ENCODE results near the gene CD320. TPM values are rescaled to one million over a fixed set of nuclear protein-coding genes. Genes with fewer than 3 reads are reported as not detected.

CD320 gene
- total RNA-seq, 4 donors from 2014 or later, result 9.0 to 23.6 (median 16.8) TPM

DNA sequence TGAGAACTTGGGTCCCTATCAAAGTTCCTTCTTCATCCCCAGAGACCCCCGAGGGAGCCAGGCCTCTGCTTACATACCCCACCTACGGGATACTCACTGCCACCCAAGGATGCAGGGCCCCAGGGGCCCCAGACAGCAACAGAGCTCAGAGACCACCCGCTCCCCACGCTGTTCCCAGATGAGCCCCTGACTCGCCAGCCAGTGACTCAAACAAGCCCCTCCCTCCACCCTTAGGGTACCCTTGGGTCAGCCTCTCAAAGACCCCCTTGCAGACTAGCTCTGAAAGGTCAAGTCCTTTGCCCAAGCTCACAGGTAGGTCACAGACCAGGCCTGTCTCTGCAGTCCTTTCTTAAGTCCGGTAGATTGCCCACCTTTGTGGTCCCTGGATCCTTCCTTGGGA lies 45.7 kb downstream of the CD320 start:
- intact Hi-C loops (cut with DNase I; ENCODE audit: low total_unique reads), result loop anchor here (10.0 kb wide), 1 partner anchor 62 kb away; the partner anchor contains the start of genes NDUFA7 and RPS28
- no peak for DNase-seq (ENCODE audit: low spot score in 2 of 2)
- TF ChIP-seq, protein P1, sequence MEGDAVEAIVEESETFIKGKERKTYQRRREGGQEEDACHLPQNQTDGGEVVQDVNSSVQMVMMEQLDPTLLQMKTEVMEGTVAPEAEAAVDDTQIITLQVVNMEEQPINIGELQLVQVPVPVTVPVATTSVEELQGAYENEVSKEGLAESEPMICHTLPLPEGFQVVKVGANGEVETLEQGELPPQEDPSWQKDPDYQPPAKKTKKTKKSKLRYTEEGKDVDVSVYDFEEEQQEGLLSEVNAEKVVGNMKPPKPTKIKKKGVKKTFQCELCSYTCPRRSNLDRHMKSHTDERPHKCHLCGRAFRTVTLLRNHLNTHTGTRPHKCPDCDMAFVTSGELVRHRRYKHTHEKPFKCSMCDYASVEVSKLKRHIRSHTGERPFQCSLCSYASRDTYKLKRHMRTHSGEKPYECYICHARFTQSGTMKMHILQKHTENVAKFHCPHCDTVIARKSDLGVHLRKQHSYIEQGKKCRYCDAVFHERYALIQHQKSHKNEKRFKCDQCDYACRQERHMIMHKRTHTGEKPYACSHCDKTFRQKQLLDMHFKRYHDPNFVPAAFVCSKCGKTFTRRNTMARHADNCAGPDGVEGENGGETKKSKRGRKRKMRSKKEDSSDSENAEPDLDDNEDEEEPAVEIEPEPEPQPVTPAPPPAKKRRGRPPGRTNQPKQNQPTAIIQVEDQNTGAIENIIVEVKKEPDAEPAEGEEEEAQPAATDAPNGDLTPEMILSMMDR (IDR thresholded peaks at IDR 0.05), result no peak
- TF ChIP-seq POLR2A (IDR thresholded peaks at IDR 0.05), result no peak
- WGBS, 2 donors, result 93 to 95% methylated on average over 6 of the region's 6 CpGs
- no peak overlapping the region for H3K4me3 ChIP-seq (ENCODE audit: low read depth, poor library complexity, severe bottlenecking)

DNA sequence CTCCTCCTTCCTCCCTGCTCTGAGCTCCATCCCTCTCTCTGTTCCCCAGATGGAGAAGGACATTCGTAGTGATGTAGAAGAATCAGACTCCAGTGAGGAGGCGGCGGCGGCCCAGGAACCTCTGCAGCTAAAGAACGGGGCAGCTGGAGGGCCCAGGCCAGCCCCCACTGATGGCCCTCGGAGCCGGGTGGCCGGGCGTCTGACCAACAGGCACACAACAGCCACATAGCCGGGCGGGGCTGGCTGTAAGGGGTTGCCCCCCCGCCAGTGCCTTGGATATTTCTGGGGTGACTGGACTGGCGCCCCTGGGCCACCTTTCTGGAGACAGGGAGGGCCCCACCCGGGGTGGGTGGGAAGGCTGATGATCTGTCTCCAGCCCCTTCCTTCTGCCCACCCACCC lies 46.3 kb downstream of the CD320 start:
- 86 to 96% methylated on average over 10 to 12 of the region's 14 CpGs for WGBS, 2 donors
- no peak overlapping the region for H3K4me3 ChIP-seq (ENCODE audit: low read depth, poor library complexity, severe bottlenecking)
- TF ChIP-seq POLR2A (IDR thresholded peaks at IDR 0.05), result no peak
- TF ChIP-seq, protein P1 (IDR thresholded peaks at IDR 0.05), result no peak
- DNase-seq (ENCODE audit: low spot score in 2 of 2), result no peak
- intact Hi-C loops (cut with DNase I; ENCODE audit: low total_unique reads), result loop anchor here (10.0 kb wide), 1 partner anchor 63 kb away; the partner anchor contains the start of genes NDUFA7 and RPS28

DNA sequence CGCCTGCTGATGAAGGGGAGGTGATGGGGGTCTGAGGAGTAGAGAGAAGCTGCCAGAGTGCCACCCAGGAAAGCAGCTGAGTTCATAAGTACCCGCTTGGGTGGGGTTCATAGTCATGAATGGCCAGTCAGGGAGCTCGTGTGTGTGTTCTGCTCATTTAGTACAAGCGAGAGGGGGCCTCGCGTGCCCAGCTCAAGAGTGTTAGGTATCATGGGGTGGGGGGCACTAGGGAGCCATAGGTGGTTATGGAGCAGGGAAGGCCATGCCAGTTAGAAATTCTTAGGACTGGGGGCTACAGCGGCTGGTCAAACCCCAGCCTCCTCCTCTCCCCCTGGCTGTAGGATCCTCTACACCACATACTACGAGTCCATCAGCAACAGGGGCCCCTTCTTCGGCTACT lies 46.8 kb downstream of the CD320 start:
- TF ChIP-seq, protein P1 (IDR thresholded peaks at IDR 0.05), result no peak
- TF ChIP-seq POLR2A (IDR thresholded peaks at IDR 0.05), result no peak
- no peak for DNase-seq (ENCODE audit: low spot score in 2 of 2)
- WGBS, 2 donors, result 87 to 95% methylated on average over 9 of the region's 9 CpGs
- intact Hi-C loops (cut with DNase I; ENCODE audit: low total_unique reads), result loop anchor here (10.0 kb wide), 1 partner anchor 63 kb away; the partner anchor contains the start of genes NDUFA7 and RPS28
- no peak overlapping the region for H3K4me3 ChIP-seq (ENCODE audit: low read depth, poor library complexity, severe bottlenecking)

DNA sequence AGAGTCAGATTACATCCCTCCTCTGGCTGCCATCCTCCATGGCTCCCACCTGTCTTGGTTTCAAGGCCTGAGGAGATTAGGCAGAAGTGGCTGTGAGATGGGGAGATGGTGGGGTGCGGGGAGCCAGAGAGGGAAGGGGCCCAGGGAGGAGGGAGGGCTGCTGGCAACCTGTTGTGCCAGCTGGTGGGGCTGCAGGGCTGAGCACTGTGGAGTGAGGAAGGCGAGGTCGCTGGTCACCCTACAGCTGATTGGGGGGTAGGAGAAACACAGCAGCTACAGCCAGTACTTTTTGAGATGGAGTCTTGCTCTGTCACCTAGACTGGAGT lies 48.3 kb downstream of the CD320 start:
- WGBS, 2 donors, result 89 to 98% methylated on average over 3 of the region's 3 CpGs
- H3K4me3 ChIP-seq (ENCODE audit: low read depth, poor library complexity, severe bottlenecking), result no peak overlapping the region
- TF ChIP-seq POLR2A (IDR thresholded peaks at IDR 0.05), result no peak
- TF ChIP-seq, protein P1 (IDR thresholded peaks at IDR 0.05), result no peak
- intact Hi-C loops (cut with DNase I; ENCODE audit: low total_unique reads), result loop anchor here (10.0 kb wide), 2 partner anchors 65 to 285 kb away; partner anchors contain the start of genes NDUFA7 and RPS28
- DNase-seq (ENCODE audit: low spot score in 2 of 2), result no peak

DNA sequence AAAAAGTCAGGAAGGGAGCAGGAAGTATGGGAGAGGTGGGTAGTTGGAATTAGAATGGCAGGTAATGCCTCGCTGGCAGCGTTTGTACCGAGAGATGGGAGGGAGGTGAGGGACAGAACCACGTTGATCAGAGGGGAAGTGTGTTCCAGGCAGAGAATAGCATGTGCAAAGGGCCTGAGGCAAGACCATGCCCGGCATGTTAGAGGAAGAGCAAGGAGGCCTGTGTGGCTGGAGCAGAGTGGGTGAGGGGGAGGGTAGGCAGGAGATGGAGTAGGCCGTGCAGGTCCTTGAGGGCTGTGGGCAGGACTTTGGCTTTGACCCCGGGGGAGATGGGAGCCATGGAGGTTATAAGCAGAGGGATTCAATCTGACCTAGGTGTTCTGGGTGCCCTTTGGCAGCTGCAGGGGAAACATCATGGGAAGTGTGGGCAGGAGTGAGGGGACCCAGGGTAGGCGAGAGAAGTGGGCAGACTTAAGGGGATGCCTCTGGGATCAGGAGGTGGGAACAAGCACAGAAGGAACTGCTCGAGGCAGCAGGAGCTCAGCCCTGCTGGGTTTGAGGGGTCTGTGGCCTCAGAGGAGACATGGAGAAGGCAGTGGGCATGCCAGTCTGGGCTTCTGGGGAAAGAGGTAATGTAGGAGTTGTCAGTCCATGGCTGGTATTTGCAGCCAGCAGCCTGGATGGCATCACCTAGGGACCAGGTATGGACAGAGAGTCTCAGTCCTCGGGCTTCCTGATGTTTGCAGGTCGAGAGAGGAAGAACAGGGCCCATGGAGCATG lies 48.8 kb downstream of the CD320 start:
- intact Hi-C loops (cut with DNase I; ENCODE audit: low total_unique reads), result loop anchor here (10.0 kb wide), 1 partner anchor 285 kb away; no protein-coding TSS in a partner anchor
- TF ChIP-seq, protein P1 (IDR thresholded peaks at IDR 0.05), result no peak
- TF ChIP-seq POLR2A (IDR thresholded peaks at IDR 0.05), result no peak
- 84 to 91% methylated on average over 11 of the region's 11 CpGs for WGBS, 2 donors

More for the DNA sequence above, 48.8 kb downstream of the CD320 start:
- H3K4me3 ChIP-seq (ENCODE audit: low read depth, poor library complexity, severe bottlenecking), result no peak overlapping the region
- no peak for DNase-seq (ENCODE audit: low spot score in 2 of 2)

Data from lower leg skin (tissue), 4 donors.